Upper lobe of right lung (tissue), 1 donor: ENCODE data around the gene NOTCH1. TPM values are rescaled to one million over a fixed set of nuclear protein-coding genes. Genes with fewer than 3 reads are reported as not detected.

Experiments
- ATAC-seq: fragments of 200-7000 bp; cut with Tn5 transposase; one replicate; pipeline ENCODE4 v1.9.1; 2020; ENCODE audit warnings: mild to moderate bottlenecking, moderate library complexity
- DNase-seq: peaks from one replicate; pipeline ENCODE4 v3.0.0-alpha.2; 2020
- H3K27ac ChIP-seq: fragments of 200-600 bp; one replicate; pipeline ENCODE4 v1.8.0; 2022
- H3K27me3 ChIP-seq: fragments of 200-600 bp; one replicate; pipeline ENCODE4 v1.8.0; 2022; ENCODE audit warnings: mild to moderate bottlenecking
- H3K36me3 ChIP-seq: fragments of 200-600 bp; one replicate; pipeline ENCODE4 v1.8.0; 2022
- H3K4me1 ChIP-seq: fragments of 200-600 bp; one replicate; pipeline ENCODE4 v1.8.0; 2022
- H3K4me3 ChIP-seq: fragments of 200-600 bp; one replicate; pipeline ENCODE4 v1.8.0; 2022; ENCODE audit warnings: mild to moderate bottlenecking
- H3K9me3 ChIP-seq: fragments of 200-600 bp; one replicate; pipeline ENCODE4 v1.8.0; 2022
- intact Hi-C: fragments of 100-400 bp; cut with DNase I; formaldehyde crosslinking; loops from one replicate; pipeline ENCODE4 v1.11.0; 2022
- total RNA-seq: library from RNA; stranded (reverse); fragmentation: NEBNext Ultra II Directional; extraction: Animal tissue kit (Norgen Biotek cat#: 25700); gene quantifications from one replicate; pipeline ENCODE4 v1.2.1, GENCODE V29; 2021
- TF ChIP-seq, protein P1 (sequence below): fragments of 200-600 bp; IDR thresholded peaks from one replicate; pipeline ENCODE4 v1.8.0; 2022; ENCODE audit warnings: antibody characterized with exemption
- donor health status: DM: no; HTN: yes; CAD: no; lungs with severe emphysema.

Gene NOTCH1
- total RNA-seq, 1 donor from 2014 or later = 114 TPM

DNA sequence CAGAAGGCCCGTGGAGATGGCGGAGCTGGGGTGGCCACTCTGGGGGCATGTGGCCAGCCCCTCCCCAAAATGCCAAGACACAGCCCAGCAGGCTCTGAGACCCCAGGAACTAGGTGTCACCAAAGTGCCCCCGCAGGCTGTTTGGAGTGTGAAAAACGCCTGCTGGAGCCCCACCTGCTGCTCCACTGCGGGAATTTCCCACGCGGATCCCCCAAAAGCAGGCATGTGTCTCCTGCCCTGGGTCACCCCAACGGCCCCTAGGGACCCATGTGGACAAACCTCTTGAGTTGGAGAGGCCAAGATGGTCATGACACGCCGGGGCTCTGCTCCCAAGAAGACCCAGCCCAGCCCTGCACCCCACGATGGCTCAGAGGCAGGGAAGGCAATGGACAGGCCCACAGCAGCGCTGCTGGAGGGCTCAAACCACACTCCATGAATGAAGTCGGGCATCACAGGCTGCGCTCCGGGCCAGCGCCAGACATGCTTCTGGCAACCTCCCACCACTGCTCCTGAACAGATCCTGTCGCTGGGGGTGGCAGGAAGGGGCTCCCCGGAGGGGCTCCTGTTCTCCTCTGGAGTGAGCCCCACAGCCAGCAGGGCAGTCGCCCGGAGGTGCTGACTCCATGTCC lies 15.3 kb downstream of the NOTCH1 start:
- no peaks in the 10 kb centered on the region for H3K27me3 ChIP-seq
- H3K4me1 ChIP-seq = peaks cover 85% of the 10 kb centered on the region
- H3K4me3 ChIP-seq = no peak overlapping the region
- no peak for ATAC-seq
- no peak for DNase-seq
- H3K9me3 ChIP-seq = no peaks in the 10 kb centered on the region
- peaks cover 6% of the 10 kb centered on the region for H3K36me3 ChIP-seq
- intact Hi-C loops = no loop called here
- H3K27ac ChIP-seq = peak overlapping the region; percentile 66
- TF ChIP-seq, protein P1, sequence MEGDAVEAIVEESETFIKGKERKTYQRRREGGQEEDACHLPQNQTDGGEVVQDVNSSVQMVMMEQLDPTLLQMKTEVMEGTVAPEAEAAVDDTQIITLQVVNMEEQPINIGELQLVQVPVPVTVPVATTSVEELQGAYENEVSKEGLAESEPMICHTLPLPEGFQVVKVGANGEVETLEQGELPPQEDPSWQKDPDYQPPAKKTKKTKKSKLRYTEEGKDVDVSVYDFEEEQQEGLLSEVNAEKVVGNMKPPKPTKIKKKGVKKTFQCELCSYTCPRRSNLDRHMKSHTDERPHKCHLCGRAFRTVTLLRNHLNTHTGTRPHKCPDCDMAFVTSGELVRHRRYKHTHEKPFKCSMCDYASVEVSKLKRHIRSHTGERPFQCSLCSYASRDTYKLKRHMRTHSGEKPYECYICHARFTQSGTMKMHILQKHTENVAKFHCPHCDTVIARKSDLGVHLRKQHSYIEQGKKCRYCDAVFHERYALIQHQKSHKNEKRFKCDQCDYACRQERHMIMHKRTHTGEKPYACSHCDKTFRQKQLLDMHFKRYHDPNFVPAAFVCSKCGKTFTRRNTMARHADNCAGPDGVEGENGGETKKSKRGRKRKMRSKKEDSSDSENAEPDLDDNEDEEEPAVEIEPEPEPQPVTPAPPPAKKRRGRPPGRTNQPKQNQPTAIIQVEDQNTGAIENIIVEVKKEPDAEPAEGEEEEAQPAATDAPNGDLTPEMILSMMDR = no peak

DNA sequence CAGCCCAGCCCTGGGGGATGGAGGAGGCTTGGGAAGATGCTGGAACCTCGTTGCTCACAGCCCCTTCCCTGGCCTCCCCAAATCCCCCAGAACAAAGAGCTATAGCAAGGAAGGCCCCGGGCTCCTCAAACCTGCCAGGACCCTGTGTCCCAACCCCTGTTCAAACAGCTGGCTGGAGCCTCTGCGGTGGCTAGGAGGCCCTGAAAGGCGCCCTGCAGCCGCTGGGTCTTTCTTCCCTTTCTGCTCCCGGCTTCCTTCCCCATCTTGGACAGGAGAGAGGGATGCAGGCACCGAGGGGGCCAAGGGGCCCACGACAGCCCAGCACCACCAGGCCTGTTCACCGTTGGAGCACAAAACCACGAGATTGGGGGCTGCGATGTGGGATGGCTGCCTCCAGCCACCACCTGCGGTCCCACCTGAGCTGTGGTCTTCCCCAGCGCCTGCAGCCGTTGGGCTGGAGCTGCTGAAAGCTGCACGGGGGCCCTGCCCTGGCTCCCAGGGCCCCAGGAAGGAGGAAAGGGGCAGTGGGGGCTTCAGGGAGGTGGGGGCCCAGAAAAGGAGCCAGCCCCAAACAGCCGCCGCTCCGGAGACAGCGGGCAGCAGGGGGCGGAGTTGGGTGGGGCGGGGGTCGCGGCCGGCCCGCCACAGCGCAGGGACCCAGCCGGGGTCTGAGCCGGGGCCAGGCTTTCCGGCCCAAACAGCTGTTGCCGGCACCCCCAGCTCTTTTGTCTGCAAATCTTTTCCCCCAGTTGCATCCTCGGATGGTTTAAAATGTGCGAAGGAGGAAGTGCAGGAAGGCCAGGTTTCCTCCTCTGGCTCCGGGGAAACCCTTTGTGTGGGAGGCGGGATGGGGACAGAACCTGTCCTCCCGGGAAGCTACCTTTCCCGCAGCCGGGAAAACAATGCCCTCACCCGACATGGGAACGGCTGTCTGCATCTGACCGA lies 16.1 kb downstream of the NOTCH1 start:
- H3K4me1 ChIP-seq = peaks cover 89% of the 10 kb centered on the region
- TF ChIP-seq, protein P1 = no peak
- ATAC-seq = no peak

DNA sequence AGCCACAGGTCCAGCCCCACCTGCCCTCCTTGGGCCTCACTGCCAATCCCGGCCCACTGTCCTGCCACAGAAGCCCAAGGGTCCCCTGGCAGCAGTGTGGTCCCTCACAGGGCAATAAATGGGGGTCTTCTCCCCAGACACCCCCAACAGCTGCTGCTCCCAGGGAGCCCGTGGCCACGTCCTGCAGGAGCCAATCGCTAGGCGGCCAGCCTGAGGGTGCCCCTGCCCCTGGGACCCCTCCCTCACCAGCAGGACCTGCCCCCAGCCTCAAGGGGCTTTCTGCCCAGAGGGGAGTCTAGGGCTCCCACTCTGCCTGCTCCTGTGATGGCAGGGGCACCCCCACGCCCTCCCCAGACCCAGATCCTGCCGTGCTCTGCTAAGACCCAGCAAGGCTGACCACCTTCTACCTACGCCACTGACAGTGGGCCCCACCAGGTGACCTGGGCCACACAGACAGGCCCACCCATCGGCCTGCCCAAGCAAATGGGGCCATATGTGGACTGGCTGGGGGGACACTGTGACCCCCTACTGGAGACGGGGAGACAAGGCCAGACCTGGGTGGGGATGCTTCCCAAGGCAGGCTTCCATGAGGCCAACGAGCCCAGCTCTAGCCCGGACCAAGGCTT lies 17.0 kb downstream of the NOTCH1 start:
- peak overlapping the region; percentile 58 for H3K27ac ChIP-seq

More for the DNA sequence above, 16.1 kb downstream of the NOTCH1 start:
- no peak for DNase-seq
- Histone ChIP-seq H3K4me3 (no peak overlapping the region), H3K9me3 (no peaks in the 10 kb centered on the region), H3K36me3 (peaks cover 6% of the 10 kb centered on the region), H3K27me3 (no peaks in the 10 kb centered on the region), H3K27ac (peak overlapping the region; percentile 66)
- intact Hi-C loops = no loop called here

DNA sequence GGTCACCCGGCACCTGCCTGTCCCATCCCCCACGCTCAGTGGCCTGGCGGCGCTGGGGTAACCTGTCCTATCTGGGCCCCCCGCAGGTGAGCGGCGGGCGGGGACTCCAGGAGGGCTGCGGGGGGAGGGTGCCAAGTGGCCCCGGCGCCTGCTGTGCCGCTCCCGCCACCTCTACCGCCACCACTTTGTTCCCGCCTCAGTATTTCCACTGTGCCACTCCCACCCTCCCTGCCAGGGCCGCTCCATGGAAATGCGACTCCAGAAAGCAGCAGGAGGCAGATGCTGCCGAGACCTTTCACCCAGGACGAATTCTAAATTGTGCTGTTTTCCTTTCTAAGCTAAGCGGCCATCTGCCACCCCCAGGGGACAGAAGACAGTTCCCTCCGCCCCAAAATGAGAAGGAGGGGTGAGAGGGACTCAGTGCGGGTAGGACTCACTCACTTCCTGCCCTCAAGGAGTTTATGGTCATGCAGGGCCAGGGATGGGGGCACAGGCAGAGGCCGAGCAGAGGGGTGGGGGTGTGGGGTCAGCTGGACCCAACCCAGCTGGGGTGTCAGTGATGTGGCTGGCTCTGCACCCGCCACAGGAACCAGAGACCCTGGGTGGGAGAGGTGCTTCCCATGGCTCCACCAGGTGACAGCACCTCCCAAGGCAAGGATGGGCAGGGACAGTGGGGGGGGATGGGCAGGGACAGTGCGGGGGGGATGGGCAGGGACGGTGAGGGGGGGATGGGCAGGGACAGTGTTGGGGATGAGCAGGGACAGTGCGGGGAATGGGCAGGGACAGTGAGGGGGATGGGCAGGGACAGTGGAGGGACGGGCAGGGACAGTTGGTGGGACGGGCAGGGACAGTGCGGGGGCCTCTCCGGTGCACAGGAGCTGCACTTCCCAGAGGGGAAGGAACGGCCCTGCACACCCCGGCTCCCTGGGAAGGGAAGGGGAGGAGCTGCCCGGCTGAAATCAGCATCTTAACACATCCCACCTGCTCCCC lies 17.8 kb downstream of the NOTCH1 start:
- no peak overlapping the region for H3K4me3 ChIP-seq
- DNase-seq = no peak
- ATAC-seq = peak; percentile 2

More for the DNA sequence above, 17.0 kb downstream of the NOTCH1 start:
- intact Hi-C loops = no loop called here
- no peaks in the 10 kb centered on the region for H3K27me3 ChIP-seq
- peaks cover under 1% of the 10 kb centered on the region for H3K36me3 ChIP-seq
- TF ChIP-seq, protein P1 = no peak
- no peak overlapping the region for H3K4me3 ChIP-seq
- H3K4me1 ChIP-seq = peaks cover 90% of the 10 kb centered on the region
- DNase-seq = no peak
- H3K9me3 ChIP-seq = no peaks in the 10 kb centered on the region
- ATAC-seq = no peak

More for the DNA sequence above, 17.8 kb downstream of the NOTCH1 start:
- H3K27me3 ChIP-seq = no peaks in the 10 kb centered on the region
- peaks cover 7% of the 10 kb centered on the region for H3K36me3 ChIP-seq
- intact Hi-C loops = no loop called here
- no peaks in the 10 kb centered on the region for H3K9me3 ChIP-seq
- TF ChIP-seq, protein P1 = no peak
- no peak overlapping the region for H3K27ac ChIP-seq
- peaks cover 90% of the 10 kb centered on the region for H3K4me1 ChIP-seq
